ENCODE data around the gene TLR6.

The TLR6 gene

DNA sequence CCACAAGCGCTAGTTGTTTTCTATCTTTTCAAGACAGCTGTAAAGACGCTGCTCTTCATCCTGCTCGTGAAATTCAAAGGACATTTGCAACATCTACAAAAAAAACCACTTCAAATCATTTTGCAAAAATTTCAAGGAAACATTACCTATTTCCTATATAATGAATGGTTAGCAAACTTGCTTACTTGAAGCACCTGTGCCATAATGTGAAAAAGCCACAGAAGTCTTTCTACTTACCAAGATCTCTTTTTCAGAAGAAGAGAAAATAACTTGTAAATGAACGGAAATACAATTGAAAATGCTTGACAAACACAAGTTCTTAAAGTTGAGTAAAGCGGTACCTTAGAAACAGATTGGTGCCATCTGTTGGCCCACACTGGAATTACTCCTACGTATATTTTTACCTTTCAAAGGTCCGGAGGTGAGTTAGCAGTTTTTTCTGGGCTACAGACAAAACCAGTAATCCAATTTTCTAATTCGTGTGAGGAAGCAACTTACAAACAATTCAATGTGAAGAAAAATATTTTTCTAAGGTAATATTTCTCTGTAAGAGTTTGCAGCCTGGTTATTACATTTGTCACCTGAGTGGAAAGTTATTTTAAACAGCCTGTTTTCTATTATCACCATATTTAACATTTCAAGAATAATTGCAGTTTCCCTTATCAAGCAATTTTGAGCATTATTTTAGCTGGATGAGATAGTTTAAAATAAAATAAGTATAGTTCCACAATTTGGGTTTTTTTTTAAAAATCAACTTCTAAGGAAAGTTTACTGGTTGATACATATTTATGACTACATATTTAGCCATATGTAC is at the start of gene TLR6:
TLR6 (minus strand) TSS at position 294 of the 814 bp plus-strand sequence. CDS start 27,344 bp downstream, outside the sequence.
- peak; percentile 40 for DNase-seq (ENCODE audit: low read depth)

GRCh38 chr4:38905652-38906385 is 49.2 kb upstream of the TLR6 start:
- DNase-seq (ENCODE audit: low read depth) = no peak

DNA sequence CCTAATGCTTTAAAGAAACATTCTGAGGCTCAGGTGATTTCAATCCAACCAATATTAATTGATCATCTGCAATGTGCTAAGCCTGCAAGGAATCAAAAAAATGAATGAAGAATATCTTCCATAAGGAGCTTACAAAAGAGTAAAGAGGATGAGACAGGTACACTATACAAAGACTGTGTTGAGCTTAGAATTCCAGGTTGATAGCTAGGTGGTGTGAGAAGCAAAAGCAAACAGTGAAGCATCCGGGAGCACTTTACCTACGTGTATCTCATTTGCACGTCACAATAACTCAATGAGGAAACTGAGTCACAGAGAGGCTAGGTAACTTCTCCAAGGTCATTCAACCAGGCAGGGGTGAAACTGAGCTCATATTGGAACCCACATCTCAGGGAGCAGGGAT is 48.1 kb upstream of the TLR6 start:
- DNase-seq (ENCODE audit: low read depth) = no peak

GRCh38 chr4:38904090-38904666 is 47.6 kb upstream of the TLR6 start:
- no peak for DNase-seq (ENCODE audit: low read depth)

DNA sequence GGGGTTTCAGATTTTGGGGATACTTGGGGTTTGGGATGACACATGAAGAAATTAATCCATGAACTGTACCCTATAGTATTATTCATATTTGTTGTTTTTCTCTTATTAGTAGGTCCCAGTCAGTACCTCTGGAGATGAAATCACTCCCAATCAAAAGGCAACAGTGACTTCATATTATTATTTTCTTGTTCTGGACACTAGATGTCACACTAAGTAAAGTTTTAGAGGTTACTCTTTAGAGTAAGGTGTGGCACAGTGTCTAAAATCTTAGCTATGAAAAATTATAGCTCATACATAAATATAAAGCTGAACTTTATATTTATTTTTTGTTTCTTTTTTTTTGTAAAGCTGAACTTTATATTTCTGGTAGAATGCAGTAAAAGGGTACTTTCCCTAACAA is 46.1 kb upstream of the TLR6 start:
- no peak for DNase-seq (ENCODE audit: low read depth)

DNA sequence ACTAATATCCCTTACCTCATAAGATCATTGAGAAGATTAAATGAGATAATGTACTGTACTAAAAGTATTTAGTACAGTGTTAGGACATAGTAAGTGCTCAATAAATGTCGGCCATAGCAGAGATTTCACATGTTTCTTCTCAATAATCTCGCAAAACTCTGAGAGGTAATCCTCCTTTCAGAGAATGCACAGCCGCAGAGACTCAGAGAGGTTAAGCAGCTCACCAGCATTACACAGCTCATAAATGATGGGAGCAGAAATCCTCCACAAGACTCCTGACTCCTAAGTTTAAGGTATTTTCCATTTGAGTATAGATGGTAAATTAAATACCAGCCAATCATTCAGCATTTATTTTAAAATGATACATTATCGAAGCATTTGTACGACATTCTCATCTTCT is 45.6 kb upstream of the TLR6 start:
- DNase-seq (ENCODE audit: low read depth) = no peak

- no peak for DNase-seq (ENCODE audit: low read depth)
Measured at GRCh38 chr4:38898245-38898644, 41.6 kb upstream of the TLR6 start.

DNA sequence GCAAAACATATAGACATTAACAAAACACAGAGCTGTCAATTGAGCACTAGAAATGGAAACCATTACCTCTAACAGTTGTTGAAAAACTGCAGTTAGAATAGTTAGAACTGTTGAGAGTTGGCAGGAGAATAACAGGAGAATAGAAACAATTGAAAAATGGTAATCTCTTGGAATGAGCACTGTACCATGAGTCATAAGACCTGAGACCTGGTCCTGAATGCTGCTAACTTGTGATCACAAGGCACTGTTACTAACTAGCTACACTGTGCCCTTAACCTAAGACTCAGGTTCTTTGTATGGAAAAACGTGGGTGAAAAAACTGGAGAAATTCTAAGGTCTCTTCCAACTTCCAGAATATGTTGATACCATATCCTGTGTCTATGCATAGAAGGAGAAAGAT is 40.3 kb upstream of the TLR6 start:
- DNase-seq (ENCODE audit: low read depth) = no peak

DNA sequence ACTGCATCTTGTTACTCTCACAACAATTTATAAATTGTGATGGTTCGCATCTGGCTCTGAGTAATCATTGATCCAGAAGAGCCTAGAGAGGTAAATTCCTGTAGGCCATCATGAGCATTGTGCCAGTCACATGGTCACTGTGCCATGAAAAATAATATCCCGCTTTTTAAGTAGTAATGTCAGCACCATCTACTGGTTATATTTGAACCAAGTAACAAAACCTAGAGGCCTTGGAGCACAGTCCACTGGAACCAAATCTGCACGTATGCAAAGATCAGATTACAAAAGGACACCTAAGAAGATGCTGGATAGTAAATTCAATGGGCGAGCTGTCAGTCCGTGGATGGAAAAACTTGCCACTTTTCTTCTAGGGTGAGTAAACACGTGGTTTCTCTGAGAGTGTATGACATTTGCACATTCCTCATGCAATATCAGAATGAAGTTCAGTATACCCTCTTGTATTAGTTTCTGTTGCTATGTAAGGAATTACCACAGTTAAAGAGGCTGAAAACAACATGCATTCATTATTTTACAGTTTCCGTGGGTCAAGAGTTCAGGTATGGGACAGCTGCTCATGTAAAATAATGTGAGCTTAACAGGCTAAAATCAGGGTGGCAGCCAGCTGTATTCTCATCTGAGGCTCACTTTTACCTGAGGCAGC is 37.8 kb upstream of the TLR6 start:
- no peak for DNase-seq (ENCODE audit: low read depth)

- no peak for DNase-seq (ENCODE audit: low read depth)
Measured at GRCh38 chr4:38891051-38891983, 34.7 kb upstream of the TLR6 start.

GRCh38 chr4:38889143-38889542 is 32.5 kb upstream of the TLR6 start:
- no peak for DNase-seq (ENCODE audit: low read depth)

DNA sequence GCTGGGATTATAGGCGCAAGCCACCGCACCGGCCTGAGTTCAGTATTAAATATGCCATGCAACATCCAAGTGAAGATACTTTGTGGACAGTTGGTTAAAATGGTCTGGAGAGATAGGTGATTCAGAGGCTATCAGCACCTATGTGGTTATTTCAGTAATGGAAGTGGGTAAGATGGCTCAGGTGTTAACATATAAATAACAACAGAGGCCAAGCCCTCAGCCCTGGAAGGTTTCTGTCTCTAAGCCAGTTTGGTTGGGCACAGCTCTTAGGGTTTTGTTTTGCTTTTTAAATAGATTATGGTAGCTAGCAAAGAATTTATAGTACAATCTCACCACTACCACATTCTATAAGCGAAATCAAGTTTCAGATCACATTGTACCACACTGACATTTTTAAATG is 27.6 kb upstream of the TLR6 start:
- no peak for DNase-seq (ENCODE audit: low read depth)

- no peak for DNase-seq (ENCODE audit: low read depth)
Measured at GRCh38 chr4:38876636-38877035, 20.0 kb upstream of the TLR6 start.

DNA sequence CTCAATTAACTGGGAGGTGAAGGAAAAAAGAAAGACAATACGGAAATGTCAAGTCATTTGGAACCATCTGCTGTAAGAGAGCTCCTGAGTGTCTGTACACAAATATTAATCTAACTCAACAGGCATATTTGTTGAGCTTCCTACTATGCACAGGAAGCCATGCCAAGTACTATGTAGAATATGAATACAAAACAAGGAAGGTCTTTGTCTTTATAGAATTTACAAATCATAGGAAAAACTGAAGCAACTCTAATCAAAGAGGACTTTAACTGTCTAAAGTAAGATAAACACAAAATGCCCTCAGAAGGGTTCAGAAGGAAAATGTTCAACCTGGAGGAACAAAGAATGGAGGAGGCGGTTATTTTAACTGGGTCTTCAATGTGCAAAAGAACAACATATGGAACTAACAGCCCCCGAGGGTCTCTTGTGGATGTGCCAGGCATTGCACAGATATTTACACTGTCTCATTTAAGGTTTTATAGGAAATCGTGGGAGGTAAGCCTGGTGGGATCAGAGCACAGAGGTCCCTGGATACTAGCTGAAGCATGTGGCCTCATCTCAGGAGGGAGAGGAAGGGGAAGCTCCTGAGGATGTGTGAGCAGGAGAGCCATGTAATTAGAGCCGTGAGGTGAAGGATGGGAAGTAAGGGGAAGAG is 16.8 kb upstream of the TLR6 start:
- DNase-seq (ENCODE audit: low read depth) = no peak

DNA sequence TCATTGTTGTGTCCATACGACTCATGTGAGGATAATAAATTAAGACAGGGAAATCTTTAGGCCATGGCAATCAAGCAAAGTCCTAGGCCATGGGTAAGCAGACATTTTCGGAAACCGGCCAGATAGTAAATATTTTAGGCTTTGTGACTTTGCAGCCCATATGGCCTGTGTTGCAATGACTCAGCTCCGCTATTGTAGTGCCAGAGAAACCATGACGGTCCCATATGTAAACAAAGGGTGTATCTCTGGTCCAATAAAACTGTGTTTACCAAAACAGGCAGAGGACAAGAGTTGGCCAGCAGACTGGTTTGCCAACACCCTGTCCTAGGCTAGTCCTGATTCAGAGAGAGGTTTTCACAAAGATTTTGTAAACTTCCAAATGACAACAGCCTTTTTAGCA is 16.0 kb upstream of the TLR6 start:
- no peak for DNase-seq (ENCODE audit: low read depth)

- no peak for DNase-seq (ENCODE audit: low read depth)
Measured at GRCh38 chr4:38871593-38871992, 15.0 kb upstream of the TLR6 start.

DNA sequence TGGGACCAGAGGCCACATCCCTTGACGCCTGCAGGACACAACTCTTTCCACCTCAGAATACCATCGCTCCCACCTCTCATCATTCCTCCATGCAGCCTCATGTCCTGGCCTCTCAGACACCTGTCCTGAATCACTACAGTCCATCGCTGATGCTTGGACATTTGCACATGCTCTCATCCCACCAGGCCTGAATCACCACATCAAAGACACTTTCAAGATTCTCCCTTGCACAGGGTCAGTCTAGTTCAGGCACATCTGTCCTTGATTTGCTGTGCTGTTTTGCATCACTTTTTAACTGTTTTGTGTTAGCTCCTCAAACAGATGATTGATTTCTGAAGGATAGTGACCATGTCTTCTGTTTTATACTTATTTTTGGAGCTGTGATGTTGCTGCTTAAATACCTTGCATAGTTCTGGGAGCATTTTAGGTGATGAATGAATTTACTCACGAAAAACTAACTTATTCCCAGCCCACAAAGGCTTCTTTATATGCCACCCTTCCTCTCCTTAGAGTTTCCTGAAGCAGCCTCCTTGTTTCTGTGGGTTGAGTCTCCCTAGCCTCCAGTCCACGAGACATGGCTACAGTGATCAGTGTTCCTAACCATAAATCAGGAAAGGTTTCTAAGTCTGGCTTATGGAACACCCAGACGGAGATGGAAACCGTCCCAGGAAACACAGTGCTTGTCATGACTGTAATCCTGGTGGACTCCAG is 13.6 kb upstream of the TLR6 start:
- no peak for DNase-seq (ENCODE audit: low read depth)

DNA sequence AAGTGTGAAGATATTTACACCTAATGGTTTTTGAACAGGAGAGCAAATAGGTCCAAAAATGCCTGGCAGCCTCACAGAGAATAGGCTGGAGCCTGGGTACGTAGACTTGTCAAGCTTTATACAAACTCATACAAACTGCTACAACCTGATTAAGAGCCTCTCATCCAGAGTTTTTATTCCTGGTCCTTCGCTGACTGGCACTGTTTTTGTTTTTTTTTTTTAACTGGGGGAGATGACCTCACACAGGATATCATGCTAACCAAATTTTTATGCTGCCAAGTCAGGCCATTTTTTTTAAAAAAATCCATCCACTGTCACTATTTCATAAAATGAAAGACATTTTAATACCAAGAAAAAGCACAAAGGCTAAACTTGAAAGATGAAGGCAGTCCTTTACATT is 12.9 kb upstream of the TLR6 start:
- no peak for DNase-seq (ENCODE audit: low read depth)

GRCh38 chr4:38868059-38868960 is 11.7 kb upstream of the TLR6 start:
- DNase-seq (ENCODE audit: low read depth) = no peak
